MCF 10A (cell line): ENCODE data around the gene MYL10. TPM values are rescaled to one million over a fixed set of nuclear protein-coding genes. Genes with fewer than 3 reads are reported as not detected.

Experiments
- BruUV-seq: library from RNA; stranded (reverse); fragments of 400-500 nt; replicated peaks from 2 replicates; lab custom pipeline; 2021; lab: Mats Ljungman, UMichigan
- CTCF ChIA-PET: fragments of 300-600 bp; sonication (Branson Sonifier 250); formaldehyde crosslinking; extraction: SDS; loops from one replicate; lab custom pipeline; 2021; ENCODE audit warnings: antibody characterized with exemption, inconsistent platforms; lab: Yijun Ruan, JAX
- POLR2A ChIA-PET: fragments of 300-600, 350-650 bp; sonication (Branson Sonifier 250); formaldehyde crosslinking; extraction: SDS; loops from one replicate; lab custom pipeline; 2020; ENCODE audit warnings: antibody characterized with exemption, inconsistent platforms; lab: Yijun Ruan, JAX
- DNase-seq: peaks from one replicate; pipeline ENCODE4 v3.0.0-alpha.2; 2018; ENCODE audit not compliant: unreplicated experiment
- H3K27ac Mint-ChIP-seq: one replicate; pipeline ENCODE4 v1.8.0; 2022; ENCODE audit warnings: mild to moderate bottlenecking, low read depth, mixed read lengths; ENCODE audit not compliant: unreplicated experiment
- H3K27me3 Mint-ChIP-seq: one replicate; pipeline ENCODE4 v1.8.0; 2022; ENCODE audit warnings: mixed read lengths; ENCODE audit not compliant: insufficient read depth, unreplicated experiment
- H3K36me3 Mint-ChIP-seq: one replicate; pipeline ENCODE4 v1.8.0; 2022; ENCODE audit warnings: mild to moderate bottlenecking, moderate library complexity, mixed read lengths; ENCODE audit not compliant: insufficient read depth, unreplicated experiment
- H3K4me1 Mint-ChIP-seq: one replicate; pipeline ENCODE4 v1.8.0; 2022; ENCODE audit warnings: mixed read lengths; ENCODE audit not compliant: insufficient read depth, unreplicated experiment
- H3K4me3 Mint-ChIP-seq: one replicate; pipeline ENCODE4 v1.8.0; 2022; ENCODE audit warnings: mild to moderate bottlenecking, moderate library complexity, mixed read lengths; ENCODE audit not compliant: unreplicated experiment
- H3K9me3 Mint-ChIP-seq: one replicate; pipeline ENCODE4 v1.8.0; 2022; ENCODE audit warnings: mixed read lengths; ENCODE audit not compliant: unreplicated experiment
- intact Hi-C: fragments of 100-400 bp; cut with micrococcal nuclease; formaldehyde crosslinking; loops from 2 replicates; pipeline ENCODE4 v1.14.1; 2022
- total RNA-seq: library from RNA; stranded (reverse); gene quantifications from 2 replicates; pipeline ENCODE4 v1.2.3, GENCODE V29; 2022
- TF ChIP-seq, protein P1 (sequence below): fragments of 200-600 bp; IDR thresholded peaks from one replicate; pipeline ENCODE4 v1.8.0; 2022; ENCODE audit warnings: antibody characterized with exemption, mild to moderate bottlenecking; ENCODE audit not compliant: unreplicated experiment

MYL10 gene
- total RNA-seq, 1 experiment from 2014 or later = not detected

DNA sequence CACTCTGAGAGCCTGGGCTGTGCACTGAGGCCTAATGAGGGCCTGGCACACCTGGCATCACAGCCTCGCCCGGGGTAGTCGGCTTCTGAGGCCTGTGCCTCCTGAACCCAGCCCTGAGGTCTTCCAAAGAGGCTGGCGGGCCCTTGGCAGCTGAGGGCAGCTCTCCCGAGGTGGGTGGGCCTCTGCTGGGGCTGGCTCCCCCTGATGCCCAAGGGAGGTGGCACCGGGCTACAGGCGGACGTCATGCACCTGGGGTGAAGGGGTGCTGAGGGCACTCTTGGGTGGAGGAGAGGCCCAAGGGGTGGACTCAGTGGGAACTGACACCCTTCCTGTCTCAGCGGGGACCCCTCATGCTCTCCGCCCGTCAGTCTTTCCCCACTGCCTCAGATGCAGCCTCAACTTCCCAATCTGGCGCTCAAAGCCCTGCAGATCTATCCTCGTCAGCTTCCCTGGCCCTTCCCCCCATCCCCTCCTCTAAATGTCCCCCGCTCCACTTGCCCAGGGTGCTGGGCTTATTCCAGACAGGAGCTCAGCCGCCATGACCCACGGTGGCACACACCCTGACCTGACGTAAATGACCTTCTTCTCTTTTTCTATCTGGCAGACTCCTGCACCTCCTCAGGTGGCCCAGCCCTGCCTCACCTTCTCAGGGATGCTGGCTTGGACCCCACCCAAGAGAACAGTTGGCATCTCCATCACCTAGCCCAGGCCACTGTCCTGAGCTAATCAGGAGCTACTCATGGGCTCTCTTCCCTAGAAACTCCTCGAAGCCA, 38.2 kb downstream of the MYL10 start:
- Mint-ChIP-seq H3K4me1 (no peaks in the 10 kb centered on the region), H3K36me3 (peaks cover 12% of the 10 kb centered on the region), H3K27me3 (no peaks in the 10 kb centered on the region), H3K27ac (no peak overlapping the region), H3K4me3 (no peak overlapping the region), H3K9me3 (no peaks in the 10 kb centered on the region)
- CTCF ChIA-PET = interaction anchor here (3.5 kb wide), 1 partner anchor 13 kb away, joined by 16 read pairs; no protein-coding TSS in a partner anchor
- POLR2A ChIA-PET = no interaction called here
- BruUV-seq = no TSS peak
- TF ChIP-seq, protein P1, sequence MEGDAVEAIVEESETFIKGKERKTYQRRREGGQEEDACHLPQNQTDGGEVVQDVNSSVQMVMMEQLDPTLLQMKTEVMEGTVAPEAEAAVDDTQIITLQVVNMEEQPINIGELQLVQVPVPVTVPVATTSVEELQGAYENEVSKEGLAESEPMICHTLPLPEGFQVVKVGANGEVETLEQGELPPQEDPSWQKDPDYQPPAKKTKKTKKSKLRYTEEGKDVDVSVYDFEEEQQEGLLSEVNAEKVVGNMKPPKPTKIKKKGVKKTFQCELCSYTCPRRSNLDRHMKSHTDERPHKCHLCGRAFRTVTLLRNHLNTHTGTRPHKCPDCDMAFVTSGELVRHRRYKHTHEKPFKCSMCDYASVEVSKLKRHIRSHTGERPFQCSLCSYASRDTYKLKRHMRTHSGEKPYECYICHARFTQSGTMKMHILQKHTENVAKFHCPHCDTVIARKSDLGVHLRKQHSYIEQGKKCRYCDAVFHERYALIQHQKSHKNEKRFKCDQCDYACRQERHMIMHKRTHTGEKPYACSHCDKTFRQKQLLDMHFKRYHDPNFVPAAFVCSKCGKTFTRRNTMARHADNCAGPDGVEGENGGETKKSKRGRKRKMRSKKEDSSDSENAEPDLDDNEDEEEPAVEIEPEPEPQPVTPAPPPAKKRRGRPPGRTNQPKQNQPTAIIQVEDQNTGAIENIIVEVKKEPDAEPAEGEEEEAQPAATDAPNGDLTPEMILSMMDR = no peak
- intact Hi-C loops = no loop called here
- DNase-seq = no peak

DNA sequence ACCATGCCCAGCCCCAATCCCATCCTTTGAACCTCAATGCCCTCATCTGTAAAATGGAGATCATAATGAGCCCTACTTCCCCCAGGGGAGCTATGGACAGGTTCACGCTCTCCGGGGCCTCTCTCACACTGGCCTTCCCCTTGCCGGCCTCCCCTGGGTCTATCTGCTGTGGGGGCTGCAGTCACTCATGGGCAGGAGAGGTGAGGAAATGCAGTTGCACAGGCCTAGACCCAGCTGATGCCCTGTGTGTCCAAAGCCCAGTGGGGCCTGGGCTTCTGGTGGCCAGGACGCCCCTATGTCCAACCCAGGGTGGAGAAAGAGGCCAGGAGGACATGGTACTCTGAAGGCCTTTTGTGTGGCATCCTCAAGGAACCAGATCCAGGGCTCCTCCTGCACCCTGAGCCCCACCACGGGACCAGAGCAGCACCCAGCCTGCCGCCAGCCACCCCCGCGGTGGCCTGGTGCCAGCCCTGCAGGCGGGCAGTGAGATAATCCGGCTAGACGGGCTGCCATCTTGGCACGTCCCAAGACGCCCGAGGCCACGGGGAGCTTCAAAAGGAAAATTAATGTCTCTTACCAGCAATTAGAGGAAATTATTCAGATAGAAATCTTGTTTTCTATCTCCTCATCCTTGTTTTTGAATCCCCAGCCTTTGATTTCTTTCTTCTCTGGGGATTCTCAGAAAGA, 39.0 kb downstream of the MYL10 start:
- no TSS peak for BruUV-seq
- CTCF ChIA-PET = interaction anchor here (3.5 kb wide), 1 partner anchor 13 kb away, joined by 16 read pairs; no protein-coding TSS in a partner anchor
- peak; percentile 28 for DNase-seq
- POLR2A ChIA-PET = no interaction called here
- TF ChIP-seq, protein P1 = no peak
- no peak overlapping the region for H3K4me3 Mint-ChIP-seq
- no peaks in the 10 kb centered on the region for H3K4me1 Mint-ChIP-seq
- H3K27ac Mint-ChIP-seq = no peak overlapping the region
- intact Hi-C loops = no loop called here
- H3K9me3 Mint-ChIP-seq = no peaks in the 10 kb centered on the region
- no peaks in the 10 kb centered on the region for H3K27me3 Mint-ChIP-seq
- H3K36me3 Mint-ChIP-seq = peaks cover 12% of the 10 kb centered on the region

DNA sequence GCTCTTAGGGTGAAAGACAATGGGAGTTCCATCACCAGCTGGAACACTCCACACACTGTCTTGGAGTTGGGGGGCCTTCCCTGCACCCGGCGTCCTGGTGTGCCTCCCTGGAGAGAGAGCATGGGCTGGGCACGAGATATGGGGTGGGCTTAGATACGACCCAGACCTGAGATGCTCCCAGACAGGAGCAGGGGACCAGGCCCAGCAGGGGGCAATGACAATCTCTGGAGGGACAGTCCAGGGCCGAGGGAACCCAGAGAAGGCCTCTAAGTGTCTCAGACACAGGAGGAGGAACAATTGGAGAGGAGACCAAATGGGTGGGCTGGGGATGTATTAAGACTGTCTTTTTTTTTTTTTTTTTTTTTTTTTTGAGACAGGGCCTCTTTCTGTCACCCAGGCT, 40.0 kb downstream of the MYL10 start:
- Mint-ChIP-seq H3K4me1 (no peaks in the 10 kb centered on the region), H3K27ac (no peak overlapping the region), H3K9me3 (peaks cover under 1% of the 10 kb centered on the region), H3K4me3 (no peak overlapping the region), H3K36me3 (peaks cover 12% of the 10 kb centered on the region), H3K27me3 (no peaks in the 10 kb centered on the region)
- no TSS peak for BruUV-seq
- TF ChIP-seq, protein P1 = no peak
- intact Hi-C loops = no loop called here
- ChIA-PET POLR2A (no interaction called here), CTCF (interaction anchor here (3.5 kb wide), 1 partner anchor 15 kb away, joined by 16 read pairs; no protein-coding TSS in a partner anchor)
- DNase-seq = no peak

DNA sequence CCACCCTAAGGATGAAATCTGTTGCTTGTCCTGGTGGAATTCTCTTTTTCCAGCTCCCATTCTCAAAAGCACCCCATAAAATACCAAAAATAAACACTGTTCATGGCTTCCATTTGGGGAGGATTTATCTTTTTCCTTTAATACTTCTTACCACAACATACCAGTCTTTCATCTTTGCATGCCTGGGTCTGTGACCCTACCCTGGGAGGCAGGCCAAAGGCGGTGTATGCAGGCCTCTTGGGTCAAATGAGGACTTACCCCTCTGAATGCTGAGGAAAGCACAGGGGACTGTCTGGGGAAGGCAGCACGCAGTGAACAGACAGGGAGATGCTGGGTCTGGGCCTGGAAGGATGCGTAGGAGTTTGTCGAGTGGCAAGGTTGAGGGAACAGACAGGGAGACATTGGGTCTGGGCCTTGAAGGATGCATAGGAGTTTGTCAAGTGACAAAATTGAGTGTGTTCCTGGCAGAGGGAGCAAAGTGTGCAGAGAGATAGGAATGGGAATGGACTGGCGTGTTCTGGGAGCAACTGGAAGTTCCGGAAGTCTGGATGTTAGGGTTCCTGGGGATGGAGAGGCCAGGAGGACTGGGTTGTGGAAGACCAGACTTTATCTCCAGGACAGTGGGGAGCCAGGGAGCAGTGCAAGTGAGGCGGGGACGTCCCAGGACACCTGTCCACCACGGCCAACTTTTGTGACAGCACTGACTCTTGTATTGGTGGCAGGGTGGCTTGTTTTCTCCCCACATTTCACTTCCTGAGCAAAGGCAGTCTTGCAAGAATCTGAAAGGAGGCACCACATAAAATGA, 40.8 kb downstream of the MYL10 start:
- ChIA-PET CTCF (no interaction called here), POLR2A (no interaction called here)
- DNase-seq = no peak
- TF ChIP-seq, protein P1 = no peak
- H3K4me3 Mint-ChIP-seq = no peak overlapping the region
- H3K27ac Mint-ChIP-seq = no peak overlapping the region
- H3K36me3 Mint-ChIP-seq = peaks cover 12% of the 10 kb centered on the region
- H3K9me3 Mint-ChIP-seq = peaks cover 8% of the 10 kb centered on the region
- intact Hi-C loops = no loop called here
- no peaks in the 10 kb centered on the region for H3K4me1 Mint-ChIP-seq
- peaks cover 6% of the 10 kb centered on the region for H3K27me3 Mint-ChIP-seq
- BruUV-seq = no TSS peak
